Measurements from ENCODE around the gene OR51Q1.

GRCh38 chr11:5383576-5383975 lies 38.3 kb upstream of the OR51Q1 start, which contains the start of gene OR51M1:
- TF ChIP-seq CTCF (conservative IDR thresholded peaks at IDR 0.05; ENCODE audit: low read depth, low read length) (no peak), EZH2 (IDR thresholded peaks at IDR 0.05; ENCODE audit: low read length, unreplicated experiment) (no peak), EZH2phosphoT487 (IDR thresholded peaks at IDR 0.05; ENCODE audit: borderline replicate concordance, low read length) (no peak)
